Subcutaneous abdominal adipose tissue (tissue), 5 donors: ENCODE measurements around the gene RRP1B.
"Not testable (repeated sequence)": the region's sequence is repeated elsewhere in the genome, so short reads cannot be mapped to it uniquely, and the experiment has no call there.

ENCODE experiments used
- H3K27ac ChIP-seq: one replicate; pipeline ENCODE4 v1.7.0; 2013; ENCODE audit warnings: low read depth, mild to moderate bottlenecking, inconsistent platforms, low read length, moderate library complexity
- H3K27me3 ChIP-seq, 5 donors: one replicate each; pipeline ENCODE4 v1.7.0; 2013; ENCODE audit warnings: low read length in 5 of 5, inconsistent platforms in 1 of 5; ENCODE audit not compliant: control insufficient read depth in 5 of 5, insufficient read depth in 4 of 5
- H3K36me3 ChIP-seq, 5 donors: one replicate each; pipeline ENCODE4 v1.7.0; 2013; ENCODE audit warnings: low read length in 5 of 5; ENCODE audit not compliant: control insufficient read depth in 5 of 5, insufficient read depth in 5 of 5
- H3K4me1 ChIP-seq, 5 donors: one replicate each; pipeline ENCODE4 v1.7.0; 2013; ENCODE audit warnings: low read length in 5 of 5, mild to moderate bottlenecking in 3 of 5, moderate library complexity in 1 of 5; ENCODE audit not compliant: control insufficient read depth in 5 of 5, insufficient read depth in 5 of 5
- H3K4me3 ChIP-seq, 5 donors: one replicate each; pipeline ENCODE4 v1.7.0; 2013; ENCODE audit warnings: low read length in 5 of 5, low read depth in 1 of 5
- H3K9ac ChIP-seq, 5 donors: one replicate each; pipeline ENCODE4 v1.7.0; 2013; ENCODE audit warnings: low read length in 5 of 5, mild to moderate bottlenecking in 4 of 5, moderate library complexity in 3 of 5
- H3K9me3 ChIP-seq, 5 donors: one replicate each; pipeline ENCODE4 v1.7.0; 2013; ENCODE audit warnings: low read length in 5 of 5; ENCODE audit not compliant: control insufficient read depth in 5 of 5
- donor health status: healthy.
- donor health status: healthy.
- donor health status: healthy.
- donor health status: healthy.
- donor health status: healthy.

The RRP1B gene

GRCh38 chr21:43651926-43652325 is 7.4 kb upstream of the RRP1B start:
- not testable (repeated sequence) for H3K27me3 ChIP-seq, H3K27ac ChIP-seq, H3K4me3 ChIP-seq, H3K36me3 ChIP-seq, H3K9ac ChIP-seq, H3K9me3 ChIP-seq
- H3K4me1 ChIP-seq = peaks cover 0 to 23% (median 12%) of the 10 kb centered on the region in 5 donors

- Histone ChIP-seq H3K4me3 (no peak overlapping the region), H3K36me3 (no peaks in the 10 kb centered on the region), H3K9me3 (no peaks in the 10 kb centered on the region), H3K27me3 (no peaks in the 10 kb centered on the region), H3K27ac (no peak overlapping the region), H3K9ac (no peak overlapping the region), H3K4me1 (peaks cover 4 to 30% (median 12%) of the 10 kb centered on the region in 5 donors)
Observed at GRCh38 chr21:43652616-43653015, 6.7 kb upstream of the RRP1B start.

GRCh38 chr21:43653626-43654025 is 5.7 kb upstream of the RRP1B start:
- peaks cover 4 to 34% (median 12%) of the 10 kb centered on the region in 5 donors for H3K4me1 ChIP-seq
- H3K27ac ChIP-seq = no peak overlapping the region
- H3K9me3 ChIP-seq = no peaks in the 10 kb centered on the region
- H3K9ac ChIP-seq = peak overlapping the region in 1 of 5 donors; percentile 20
- no peak overlapping the region for H3K4me3 ChIP-seq
- H3K27me3 ChIP-seq = no peaks in the 10 kb centered on the region
- no peaks in the 10 kb centered on the region for H3K36me3 ChIP-seq

GRCh38 chr21:43654806-43655489 is 4.4 kb upstream of the RRP1B start:
- Histone ChIP-seq H3K27ac (peak overlapping the region; percentile 71), H3K4me1 (peaks cover 4 to 42% (median 21%) of the 10 kb centered on the region in 5 donors), H3K36me3 (no peaks in the 10 kb centered on the region), H3K9me3 (no peaks in the 10 kb centered on the region), H3K9ac (no peak overlapping the region), H3K27me3 (no peaks in the 10 kb centered on the region), H3K4me3 (no peak overlapping the region)

GRCh38 chr21:43657355-43658087 is 1.8 kb upstream of the RRP1B start:
- Histone ChIP-seq H3K27me3 (no peaks in the 10 kb centered on the region), H3K36me3 (peaks cover 0 to 10% (median 5%) of the 10 kb centered on the region in 5 donors), H3K9ac (no peak overlapping the region), H3K4me3 (peak overlapping the region in 1 of 5 donors; percentile 27), H3K9me3 (no peaks in the 10 kb centered on the region), H3K27ac (no peak overlapping the region), H3K4me1 (peaks cover 4 to 68% (median 33%) of the 10 kb centered on the region in 5 donors)

- Histone ChIP-seq H3K4me3 (no peak overlapping the region), H3K4me1 (peaks cover 4 to 68% (median 33%) of the 10 kb centered on the region in 5 donors), H3K27me3 (no peaks in the 10 kb centered on the region), H3K27ac (no peak overlapping the region), H3K36me3 (peaks cover 0 to 13% (median 7%) of the 10 kb centered on the region in 5 donors), H3K9ac (no peak overlapping the region), H3K9me3 (no peaks in the 10 kb centered on the region)
Observed at GRCh38 chr21:43658088-43658741, 1.1 kb upstream of the RRP1B start.

- H3K9ac ChIP-seq = peak overlapping the region in 2 of 5 donors; percentile 83 to 90
- no peaks in the 10 kb centered on the region for H3K27me3 ChIP-seq
- H3K27ac ChIP-seq = peak overlapping the region; percentile 46
- peak overlapping the region in 3 of 5 donors; percentile 88 to 95 (median 94) for H3K4me3 ChIP-seq
- peaks cover 4 to 68% (median 33%) of the 10 kb centered on the region in 5 donors for H3K4me1 ChIP-seq
- no peaks in the 10 kb centered on the region for H3K9me3 ChIP-seq
- H3K36me3 ChIP-seq = peaks cover 0 to 17% (median 8%) of the 10 kb centered on the region in 5 donors
Observed at GRCh38 chr21:43658769-43659135, 608 bp upstream of the RRP1B start.

GRCh38 chr21:43662286-43662685 is 2.9 kb downstream of the RRP1B start:
- Histone ChIP-seq H3K4me3 (no peak overlapping the region), H3K9me3 (no peaks in the 10 kb centered on the region), H3K27me3 (no peaks in the 10 kb centered on the region), H3K9ac (no peak overlapping the region), H3K27ac (no peak overlapping the region), H3K36me3 (peaks cover 4 to 31% (median 19%) of the 10 kb centered on the region in 5 donors), H3K4me1 (peaks cover 0 to 44% (median 31%) of the 10 kb centered on the region in 5 donors)

GRCh38 chr21:43663033-43663432 is 3.7 kb downstream of the RRP1B start:
- Histone ChIP-seq H3K9me3 (no peaks in the 10 kb centered on the region), H3K4me3 (no peak overlapping the region), H3K9ac (no peak overlapping the region), H3K27me3 (no peaks in the 10 kb centered on the region), H3K4me1 (peaks cover 0 to 38% (median 25%) of the 10 kb centered on the region in 5 donors), H3K27ac (no peak overlapping the region), H3K36me3 (peaks cover 4 to 31% (median 19%) of the 10 kb centered on the region in 5 donors)

GRCh38 chr21:43664358-43664757 is 5.0 kb downstream of the RRP1B start:
- Histone ChIP-seq H3K27ac (no peak overlapping the region), H3K9ac (no peak overlapping the region), H3K9me3 (no peaks in the 10 kb centered on the region), H3K36me3 (peaks cover 4 to 31% (median 21%) of the 10 kb centered on the region in 5 donors), H3K4me3 (no peak overlapping the region), H3K27me3 (no peaks in the 10 kb centered on the region), H3K4me1 (peaks cover 0 to 31% (median 18%) of the 10 kb centered on the region in 5 donors)
